Central memory CD4-positive, alpha-beta T cell (primary cell): Measurements from ENCODE around the gene DUSP2.

ENCODE experiments used
- DNase-seq: peaks from one replicate; pipeline ENCODE4 v3.0.0; 2022

Gene DUSP2

GRCh38 chr2:96099861-96100798, 45.1 kb downstream of the DUSP2 start:
- no peak for DNase-seq

GRCh38 chr2:96098900-96099590, 46.2 kb downstream of the DUSP2 start:
- DNase-seq: no peak

- no peak for DNase-seq
Observed at GRCh38 chr2:96097951-96098823, 47.1 kb downstream of the DUSP2 start.

DNA sequence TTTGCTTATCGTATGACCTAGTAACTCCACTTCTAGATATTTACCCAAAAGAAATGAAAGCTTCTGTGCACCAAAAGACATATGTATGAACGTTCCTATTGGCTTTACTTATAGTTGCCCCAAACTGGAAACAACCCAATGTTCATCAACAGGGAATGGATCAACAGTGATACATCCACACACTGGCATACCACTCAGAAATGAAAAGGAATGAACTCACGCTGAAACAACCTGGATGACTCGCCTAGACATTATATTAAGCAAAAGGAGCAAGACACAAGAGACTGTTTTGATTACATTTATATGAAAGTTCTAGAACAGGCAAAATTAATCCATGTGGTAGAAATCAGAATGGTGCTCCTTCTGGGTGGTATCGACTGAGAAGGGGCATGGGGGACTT, 47.8 kb downstream of the DUSP2 start:
- no peak for DNase-seq

DNA sequence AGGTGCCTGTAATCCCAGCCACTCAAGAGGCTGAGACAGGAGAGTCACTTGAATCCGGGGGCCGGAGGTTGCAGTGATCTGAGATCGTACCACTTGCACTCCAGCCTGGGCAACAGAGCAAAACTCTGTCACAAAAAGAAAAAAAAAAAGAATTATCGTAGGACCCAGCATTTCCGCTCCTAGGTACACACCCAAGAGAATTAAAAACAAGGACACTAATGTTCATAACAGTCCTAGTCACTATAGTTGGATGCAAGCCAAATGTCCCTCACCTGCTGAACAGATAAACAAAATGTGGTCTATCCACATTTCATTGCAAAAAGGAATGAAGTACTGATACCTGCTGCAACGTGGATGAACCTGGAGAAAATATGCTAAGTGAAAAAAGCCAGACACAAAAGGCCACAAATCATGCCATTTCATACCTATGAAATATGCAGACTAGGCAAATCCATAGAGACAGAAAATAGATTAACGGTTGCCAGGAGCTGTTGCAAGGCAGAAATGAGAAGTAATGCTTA, 50.1 kb downstream of the DUSP2 start:
- no peak for DNase-seq

GRCh38 chr2:96093528-96093927, 51.7 kb downstream of the DUSP2 start:
- DNase-seq: no peak
